HL-60 (cell line): ENCODE measurements around the gene LRMDA.

Experiments used
- GABPA ChIP-seq: IDR thresholded peaks from 2 replicates; pipeline ENCODE4 v1.6.1; 2012; ENCODE audit warnings: low read depth
- POLR2AphosphoS5 ChIP-seq: IDR thresholded peaks from 2 replicates; pipeline ENCODE4 v1.6.1; 2012; ENCODE audit warnings: low read depth
- SPI1 ChIP-seq: IDR thresholded peaks from 2 replicates; pipeline ENCODE4 v1.6.1; 2012; ENCODE audit warnings: low read depth, mild to moderate bottlenecking, borderline replicate concordance
- TF ChIP-seq, protein P1 (sequence below): IDR thresholded peaks from one replicate; pipeline ENCODE4 v1.5.1; 2011; ENCODE audit warnings: low read length, control low read depth, inconsistent platforms; ENCODE audit not compliant: insufficient read depth
- TF ChIP-seq, protein P2 (sequence below): IDR thresholded peaks from 2 replicates; pipeline ENCODE4 v1.6.1; 2012; ENCODE audit warnings: low read depth; ENCODE audit not compliant: insufficient replicate concordance

DNA sequence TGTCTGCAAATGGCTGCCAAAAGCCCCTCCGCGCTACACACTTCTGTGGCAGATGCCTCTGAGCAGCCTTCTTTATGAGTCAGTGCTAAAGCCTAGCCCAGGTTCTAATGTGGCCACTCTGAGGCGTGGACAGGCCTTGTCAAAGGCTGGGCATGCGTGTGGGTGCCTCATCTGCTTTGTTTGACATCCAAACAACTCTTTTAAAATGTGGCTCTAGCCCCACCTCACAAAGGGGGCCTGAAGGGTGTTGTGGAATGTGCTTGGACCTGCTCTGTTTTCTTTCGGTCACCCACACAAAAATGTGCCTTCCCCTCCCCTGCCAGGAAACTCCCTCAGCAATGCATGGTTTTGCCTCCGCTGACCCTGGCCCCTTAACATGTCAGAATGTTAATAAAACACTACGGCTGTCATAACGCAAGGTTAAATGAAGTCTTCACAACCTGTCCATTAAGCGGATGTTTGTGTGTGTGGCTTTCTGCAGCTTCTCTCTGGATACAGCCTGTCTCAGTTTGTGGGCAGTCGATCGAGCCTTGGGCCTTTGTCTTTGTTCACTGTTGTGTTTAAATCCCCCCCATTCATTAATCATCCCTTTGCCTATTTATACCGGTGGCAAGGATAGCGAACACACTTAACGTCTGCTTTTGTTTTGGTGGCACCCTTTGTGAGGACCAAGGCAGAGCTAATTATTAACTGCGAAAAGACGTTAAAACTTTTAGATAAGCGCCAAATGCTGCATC is 718.9 kb downstream of the LRMDA start:
- TF ChIP-seq, protein P1, sequence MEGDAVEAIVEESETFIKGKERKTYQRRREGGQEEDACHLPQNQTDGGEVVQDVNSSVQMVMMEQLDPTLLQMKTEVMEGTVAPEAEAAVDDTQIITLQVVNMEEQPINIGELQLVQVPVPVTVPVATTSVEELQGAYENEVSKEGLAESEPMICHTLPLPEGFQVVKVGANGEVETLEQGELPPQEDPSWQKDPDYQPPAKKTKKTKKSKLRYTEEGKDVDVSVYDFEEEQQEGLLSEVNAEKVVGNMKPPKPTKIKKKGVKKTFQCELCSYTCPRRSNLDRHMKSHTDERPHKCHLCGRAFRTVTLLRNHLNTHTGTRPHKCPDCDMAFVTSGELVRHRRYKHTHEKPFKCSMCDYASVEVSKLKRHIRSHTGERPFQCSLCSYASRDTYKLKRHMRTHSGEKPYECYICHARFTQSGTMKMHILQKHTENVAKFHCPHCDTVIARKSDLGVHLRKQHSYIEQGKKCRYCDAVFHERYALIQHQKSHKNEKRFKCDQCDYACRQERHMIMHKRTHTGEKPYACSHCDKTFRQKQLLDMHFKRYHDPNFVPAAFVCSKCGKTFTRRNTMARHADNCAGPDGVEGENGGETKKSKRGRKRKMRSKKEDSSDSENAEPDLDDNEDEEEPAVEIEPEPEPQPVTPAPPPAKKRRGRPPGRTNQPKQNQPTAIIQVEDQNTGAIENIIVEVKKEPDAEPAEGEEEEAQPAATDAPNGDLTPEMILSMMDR, result no peak
- TF ChIP-seq POLR2AphosphoS5 (no peak), GABPA (no peak), SPI1 (no peak)
- TF ChIP-seq, protein P2, sequence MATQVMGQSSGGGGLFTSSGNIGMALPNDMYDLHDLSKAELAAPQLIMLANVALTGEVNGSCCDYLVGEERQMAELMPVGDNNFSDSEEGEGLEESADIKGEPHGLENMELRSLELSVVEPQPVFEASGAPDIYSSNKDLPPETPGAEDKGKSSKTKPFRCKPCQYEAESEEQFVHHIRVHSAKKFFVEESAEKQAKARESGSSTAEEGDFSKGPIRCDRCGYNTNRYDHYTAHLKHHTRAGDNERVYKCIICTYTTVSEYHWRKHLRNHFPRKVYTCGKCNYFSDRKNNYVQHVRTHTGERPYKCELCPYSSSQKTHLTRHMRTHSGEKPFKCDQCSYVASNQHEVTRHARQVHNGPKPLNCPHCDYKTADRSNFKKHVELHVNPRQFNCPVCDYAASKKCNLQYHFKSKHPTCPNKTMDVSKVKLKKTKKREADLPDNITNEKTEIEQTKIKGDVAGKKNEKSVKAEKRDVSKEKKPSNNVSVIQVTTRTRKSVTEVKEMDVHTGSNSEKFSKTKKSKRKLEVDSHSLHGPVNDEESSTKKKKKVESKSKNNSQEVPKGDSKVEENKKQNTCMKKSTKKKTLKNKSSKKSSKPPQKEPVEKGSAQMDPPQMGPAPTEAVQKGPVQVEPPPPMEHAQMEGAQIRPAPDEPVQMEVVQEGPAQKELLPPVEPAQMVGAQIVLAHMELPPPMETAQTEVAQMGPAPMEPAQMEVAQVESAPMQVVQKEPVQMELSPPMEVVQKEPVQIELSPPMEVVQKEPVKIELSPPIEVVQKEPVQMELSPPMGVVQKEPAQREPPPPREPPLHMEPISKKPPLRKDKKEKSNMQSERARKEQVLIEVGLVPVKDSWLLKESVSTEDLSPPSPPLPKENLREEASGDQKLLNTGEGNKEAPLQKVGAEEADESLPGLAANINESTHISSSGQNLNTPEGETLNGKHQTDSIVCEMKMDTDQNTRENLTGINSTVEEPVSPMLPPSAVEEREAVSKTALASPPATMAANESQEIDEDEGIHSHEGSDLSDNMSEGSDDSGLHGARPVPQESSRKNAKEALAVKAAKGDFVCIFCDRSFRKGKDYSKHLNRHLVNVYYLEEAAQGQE, result no peak
